Suprapubic skin (tissue), 4 donors: ENCODE data around the gene ECE1.

Experiments
- POLR2A ChIP-seq, 2 donors: fragments of 450-650 bp; IDR thresholded peaks; one replicate each; pipeline ENCODE4 v1.6.1; 2017; ENCODE audit warnings: antibody characterized with exemption in 2 of 2, mild to moderate bottlenecking in 2 of 2, moderate library complexity in 2 of 2
- POLR2AphosphoS5 ChIP-seq, 3 donors: sonication (generic); formaldehyde crosslinking; IDR thresholded peaks; one replicate each; pipeline ENCODE4 v1.6.1; 2017; ENCODE audit warnings: antibody characterized with exemption in 3 of 3
- TF ChIP-seq, protein P1 (sequence below), 2 donors: fragments of 200-600 bp in 1 of 2; fragments of 450-650 bp in 1 of 2; sonication (generic) in 1 of 2; IDR thresholded peaks; one replicate each; pipeline ENCODE4 v1.5.1; 2016 to 2019; ENCODE audit warnings: antibody characterized with exemption in 2 of 2, mild to moderate bottlenecking in 1 of 2, moderate library complexity in 1 of 2

DNA sequence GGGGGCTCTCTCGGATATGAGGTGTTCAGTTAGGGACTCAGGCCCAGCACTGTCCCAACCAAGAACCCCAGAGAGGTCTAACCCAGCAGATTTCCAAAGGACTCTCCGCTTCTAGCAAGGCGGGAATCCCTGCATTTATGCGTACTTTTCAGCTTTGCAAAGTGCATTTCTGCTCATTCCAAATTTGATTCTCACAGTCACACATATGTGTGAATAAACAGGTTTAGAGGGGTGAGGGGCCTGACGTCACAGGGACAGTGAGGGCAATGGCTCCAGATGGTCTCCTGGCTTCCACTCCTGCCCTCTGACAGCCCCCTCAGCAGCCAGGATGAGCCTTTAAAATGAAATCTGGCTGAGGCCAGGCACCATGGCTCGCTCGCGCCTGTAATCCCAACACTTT, 921 bp upstream of the ECE1 start:
- TF ChIP-seq, protein P1, sequence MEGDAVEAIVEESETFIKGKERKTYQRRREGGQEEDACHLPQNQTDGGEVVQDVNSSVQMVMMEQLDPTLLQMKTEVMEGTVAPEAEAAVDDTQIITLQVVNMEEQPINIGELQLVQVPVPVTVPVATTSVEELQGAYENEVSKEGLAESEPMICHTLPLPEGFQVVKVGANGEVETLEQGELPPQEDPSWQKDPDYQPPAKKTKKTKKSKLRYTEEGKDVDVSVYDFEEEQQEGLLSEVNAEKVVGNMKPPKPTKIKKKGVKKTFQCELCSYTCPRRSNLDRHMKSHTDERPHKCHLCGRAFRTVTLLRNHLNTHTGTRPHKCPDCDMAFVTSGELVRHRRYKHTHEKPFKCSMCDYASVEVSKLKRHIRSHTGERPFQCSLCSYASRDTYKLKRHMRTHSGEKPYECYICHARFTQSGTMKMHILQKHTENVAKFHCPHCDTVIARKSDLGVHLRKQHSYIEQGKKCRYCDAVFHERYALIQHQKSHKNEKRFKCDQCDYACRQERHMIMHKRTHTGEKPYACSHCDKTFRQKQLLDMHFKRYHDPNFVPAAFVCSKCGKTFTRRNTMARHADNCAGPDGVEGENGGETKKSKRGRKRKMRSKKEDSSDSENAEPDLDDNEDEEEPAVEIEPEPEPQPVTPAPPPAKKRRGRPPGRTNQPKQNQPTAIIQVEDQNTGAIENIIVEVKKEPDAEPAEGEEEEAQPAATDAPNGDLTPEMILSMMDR (IDR thresholded peaks at IDR 0.05), result no peak
- TF ChIP-seq POLR2A (IDR thresholded peaks at IDR 0.05) (no peak), POLR2AphosphoS5 (IDR thresholded peaks at IDR 0.05) (no peak)
